ENCODE results near the gene GMEB1.
"Not testable (repeated sequence)": the region's sequence is repeated elsewhere in the genome, so short reads cannot be mapped to it uniquely, and the experiment has no call there.

Gene GMEB1

DNA sequence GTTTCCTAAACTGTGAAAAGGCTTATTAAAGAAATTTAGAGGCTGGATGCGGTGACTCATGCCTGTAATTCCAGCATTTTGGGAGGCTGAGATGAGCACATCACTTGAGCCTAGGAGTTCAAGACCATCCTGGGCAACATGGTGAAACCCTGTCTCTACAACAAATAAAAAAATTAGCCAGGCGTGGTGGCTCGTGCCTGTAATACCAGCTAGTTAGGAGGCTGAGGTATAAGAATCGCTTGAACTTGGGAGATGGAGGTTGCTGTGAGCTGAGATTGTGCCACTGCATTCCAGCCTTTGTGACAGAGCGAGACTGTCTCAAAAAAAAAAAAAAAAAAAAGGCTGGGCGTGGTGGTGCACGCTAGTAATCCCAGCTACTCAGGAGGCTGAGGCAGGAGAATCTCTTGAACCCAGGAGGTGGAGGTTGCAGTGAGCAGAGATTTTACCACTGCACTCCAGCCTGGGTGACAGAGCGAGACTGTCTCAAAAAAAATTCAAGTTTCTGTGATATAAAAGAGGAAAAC lies 82.2 kb downstream of the GMEB1 start:
- DNase-seq (ENCODE audit: low spot score), result not testable (repeated sequence)

- DNase-seq (ENCODE audit: low spot score), result peak; percentile 68
Observed at GRCh38 chr1:28751315-28752060, 82.9 kb downstream of the GMEB1 start.

GRCh38 chr1:28755701-28756100 lies 87.1 kb downstream of the GMEB1 start:
- DNase-seq (ENCODE audit: low spot score), result peak; percentile 55

- DNase-seq (ENCODE audit: low spot score), result no peak
Observed at GRCh38 chr1:28756846-28757245, 88.3 kb downstream of the GMEB1 start.

DNA sequence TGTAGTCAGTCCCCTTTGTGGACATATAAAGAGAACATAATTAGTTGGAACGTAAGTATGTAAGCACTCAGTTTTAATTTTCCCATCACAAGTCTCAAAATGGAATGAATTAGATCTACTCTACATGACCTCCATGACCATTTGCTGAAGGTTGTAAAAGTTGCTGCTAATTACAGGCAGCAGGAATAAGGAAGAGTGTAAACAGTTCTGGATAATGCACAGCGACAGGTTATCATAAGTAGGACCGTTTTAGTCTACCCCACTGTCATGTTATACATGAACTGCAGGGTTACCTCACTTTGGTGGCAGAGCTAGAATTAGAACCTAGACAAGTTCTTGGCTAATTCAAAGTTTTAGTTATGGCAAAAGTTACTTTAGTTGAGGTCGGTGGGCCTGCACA lies 89.8 kb downstream of the GMEB1 start:
- no peak for DNase-seq (ENCODE audit: low spot score)

GRCh38 chr1:28759257-28759656 lies 90.7 kb downstream of the GMEB1 start:
- DNase-seq (ENCODE audit: low spot score), result no peak

DNA sequence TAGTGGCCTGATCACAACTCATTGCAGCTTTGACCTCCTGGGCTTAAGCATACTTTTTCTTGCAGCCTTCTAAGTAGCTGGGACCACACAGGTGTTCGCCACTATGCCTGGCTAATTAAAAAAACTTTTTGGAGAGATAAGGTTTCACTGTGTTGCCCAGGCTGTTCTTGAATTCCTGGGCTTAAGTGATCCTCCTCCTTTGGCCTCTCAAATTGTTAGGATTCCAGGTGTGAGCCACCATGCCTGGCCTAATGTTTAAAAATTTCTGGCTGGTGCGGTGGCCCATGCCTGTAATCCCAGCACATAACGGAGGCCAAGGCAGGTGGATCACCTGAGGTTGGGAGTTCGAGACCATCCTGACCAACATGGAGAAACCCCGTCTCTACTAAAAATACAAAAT lies 92.6 kb downstream of the GMEB1 start:
- no peak for DNase-seq (ENCODE audit: low spot score)

GRCh38 chr1:28766532-28767183 lies 98.1 kb downstream of the GMEB1 start:
- no peak for DNase-seq (ENCODE audit: low spot score)
